ENCODE results near the gene STK11.

The STK11 gene

DNA sequence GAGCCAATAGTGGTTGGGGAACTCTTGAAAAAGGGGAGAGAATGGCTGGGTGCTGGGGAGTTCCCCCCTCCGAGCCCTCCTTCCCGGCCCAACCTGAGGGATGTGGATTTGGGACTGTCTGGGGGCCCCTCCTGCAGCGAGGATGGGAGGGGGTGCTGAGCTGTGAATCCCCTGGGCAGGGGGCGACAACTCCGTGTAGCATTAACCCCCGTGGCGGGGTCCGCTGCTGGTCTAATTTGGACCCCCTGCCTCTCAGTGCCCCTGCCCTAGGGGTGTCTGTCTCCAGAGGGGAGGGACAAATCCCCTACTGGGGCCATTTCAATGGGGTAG is 52.5 kb downstream of the STK11 start:
- POLR2A ChIA-PET: interaction anchor here (2.9 to 7.8 kb wide), 2 partner anchors 11 to 16 kb away, joined by 8 to 157 read pairs; partner anchors contain the start of gene CIRBP
- CTCF ChIA-PET: interaction anchor here (2.3 kb wide), 1 partner anchor 9 kb away, joined by 11 read pairs; no protein-coding TSS in a partner anchor
- TF ChIP-seq TARDBP (IDR thresholded peaks at IDR 0.05): no peak
- TF ChIP-seq FOXM1 (IDR thresholded peaks at IDR 0.05; ENCODE audit: borderline replicate concordance): no peak
- TF ChIP-seq ARNT (IDR thresholded peaks at IDR 0.05): no peak
- TF ChIP-seq ZNF384 (IDR thresholded peaks at IDR 0.05): no peak
- no peak for TF ChIP-seq FOXA1 (IDR thresholded peaks at IDR 0.05)
- no peak for TF ChIP-seq SP1 (IDR thresholded peaks at IDR 0.05)
- TF ChIP-seq L3MBTL2 (conservative IDR thresholded peaks at IDR 0.05): no peak
- TF ChIP-seq ELF4 (IDR thresholded peaks at IDR 0.05): no peak
- TF ChIP-seq CTBP1 (IDR thresholded peaks at IDR 0.05; ENCODE audit: borderline replicate concordance): no peak
- TF ChIP-seq NFRKB (IDR thresholded peaks at IDR 0.05): no peak
- TF ChIP-seq, protein P1, sequence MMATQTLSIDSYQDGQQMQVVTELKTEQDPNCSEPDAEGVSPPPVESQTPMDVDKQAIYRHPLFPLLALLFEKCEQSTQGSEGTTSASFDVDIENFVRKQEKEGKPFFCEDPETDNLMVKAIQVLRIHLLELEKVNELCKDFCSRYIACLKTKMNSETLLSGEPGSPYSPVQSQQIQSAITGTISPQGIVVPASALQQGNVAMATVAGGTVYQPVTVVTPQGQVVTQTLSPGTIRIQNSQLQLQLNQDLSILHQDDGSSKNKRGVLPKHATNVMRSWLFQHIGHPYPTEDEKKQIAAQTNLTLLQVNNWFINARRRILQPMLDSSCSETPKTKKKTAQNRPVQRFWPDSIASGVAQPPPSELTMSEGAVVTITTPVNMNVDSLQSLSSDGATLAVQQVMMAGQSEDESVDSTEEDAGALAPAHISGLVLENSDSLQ (IDR thresholded peaks at IDR 0.05): no peak
- TF ChIP-seq LEF1 (IDR thresholded peaks at IDR 0.05; ENCODE audit: borderline replicate concordance): no peak
- TF ChIP-seq SUZ12 (IDR thresholded peaks at IDR 0.05): no peak
- no peak for TF ChIP-seq BHLHE40 (IDR thresholded peaks at IDR 0.05; ENCODE audit: borderline replicate concordance)
- DNase-seq (ENCODE audit: extremely low spot score): no peak

DNA sequence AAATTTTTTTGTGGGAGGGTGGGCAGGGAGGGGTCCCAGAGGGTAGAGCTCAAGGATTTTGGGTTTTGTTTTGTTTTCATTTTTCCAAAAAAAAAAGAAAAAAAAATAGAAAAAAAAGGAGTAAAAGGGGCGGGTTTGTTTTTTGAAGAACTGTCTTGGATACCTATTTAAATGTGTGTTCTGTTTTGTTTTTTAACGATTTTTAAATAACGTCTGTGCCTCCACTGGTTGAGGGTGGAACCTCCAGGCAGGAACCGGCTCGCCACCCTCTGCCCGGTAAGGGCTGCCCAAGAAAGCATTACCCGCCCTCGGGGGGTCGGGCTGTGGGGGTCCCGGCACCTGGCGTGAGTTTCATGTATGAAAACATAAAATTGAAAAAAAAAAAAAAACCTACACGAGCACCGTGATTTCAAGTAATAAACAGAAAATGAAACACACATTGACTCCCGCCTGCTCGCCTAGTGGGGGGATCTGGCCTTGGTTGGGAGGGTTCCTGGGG is 53.2 kb downstream of the STK11 start:
- DNase-seq (ENCODE audit: extremely low spot score): no peak
- CTCF ChIA-PET: interaction anchor here (1.4 kb wide), 1 partner anchor 14 kb away, joined by 7 read pairs; no protein-coding TSS in a partner anchor
- TF ChIP-seq, protein P1 (IDR thresholded peaks at IDR 0.05): no peak
- TF ChIP-seq LEF1 (IDR thresholded peaks at IDR 0.05; ENCODE audit: borderline replicate concordance) (no peak), TARDBP (IDR thresholded peaks at IDR 0.05) (no peak), NFRKB (IDR thresholded peaks at IDR 0.05) (no peak), SP1 (IDR thresholded peaks at IDR 0.05) (no peak), FOXA1 (IDR thresholded peaks at IDR 0.05) (no peak), SUZ12 (IDR thresholded peaks at IDR 0.05) (no peak), CTBP1 (IDR thresholded peaks at IDR 0.05; ENCODE audit: borderline replicate concordance) (no peak), FOXK2 (IDR thresholded peaks at IDR 0.05) (no peak), FOXM1 (IDR thresholded peaks at IDR 0.05; ENCODE audit: borderline replicate concordance) (no peak)
- POLR2A ChIA-PET: interaction anchor here (2.9 to 7.8 kb wide), 3 partner anchors 10 to 15 kb away, joined by 8 to 157 read pairs (median 38); partner anchors contain the start of gene CIRBP

DNA sequence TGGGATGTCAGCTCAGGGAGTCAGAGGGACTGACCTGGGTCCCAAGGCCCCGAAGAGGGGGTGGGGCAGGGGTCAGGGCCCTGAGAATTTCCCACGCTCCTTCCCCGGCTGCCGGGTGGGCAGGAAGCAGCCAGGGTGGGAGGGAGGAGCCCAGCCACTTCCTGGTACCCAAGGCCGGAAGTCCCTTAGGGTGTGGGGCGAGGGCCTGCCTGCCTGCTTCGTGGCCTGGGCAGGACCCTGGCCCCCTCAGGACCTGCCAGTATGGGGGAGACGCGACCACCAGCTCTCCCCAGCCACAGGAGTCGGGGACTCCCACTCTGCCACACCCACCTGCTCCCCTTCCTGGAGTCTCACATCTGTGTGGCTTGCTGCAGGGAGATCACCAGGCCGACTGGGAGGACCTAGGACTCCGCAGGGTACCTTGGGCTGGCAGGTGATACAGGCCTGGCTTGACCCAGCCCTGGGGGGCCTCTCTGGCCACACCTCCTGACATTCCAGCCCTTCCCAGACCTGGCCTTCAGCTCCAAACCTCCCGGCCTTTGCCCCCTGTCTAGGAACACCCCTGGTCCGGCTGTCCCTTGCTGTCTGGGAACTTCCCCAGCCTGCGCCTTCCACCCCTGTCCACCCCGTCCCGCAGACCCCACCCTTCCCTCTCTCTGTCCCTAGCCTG is 53.8 kb downstream of the STK11 start:
- POLR2A ChIA-PET: interaction anchor here (1.9 to 3.2 kb wide), 3 partner anchors 8 to 14 kb away, joined by 6 to 38 read pairs (median 8); partner anchors contain the start of gene CIRBP
- CTCF ChIA-PET: interaction anchor here (1.4 kb wide), 1 partner anchor 15 kb away, joined by 7 read pairs; no protein-coding TSS in a partner anchor
- no peak for DNase-seq (ENCODE audit: extremely low spot score)
- no peak for TF ChIP-seq HDGF (IDR thresholded peaks at IDR 0.05; ENCODE audit: borderline replicate concordance)
- no peak for TF ChIP-seq CTBP1 (IDR thresholded peaks at IDR 0.05; ENCODE audit: borderline replicate concordance)
- no peak for TF ChIP-seq LEF1 (IDR thresholded peaks at IDR 0.05; ENCODE audit: borderline replicate concordance)
- TF ChIP-seq FOXK2 (IDR thresholded peaks at IDR 0.05): no peak
- no peak for TF ChIP-seq SP1 (IDR thresholded peaks at IDR 0.05)
- no peak for TF ChIP-seq BHLHE40 (IDR thresholded peaks at IDR 0.05; ENCODE audit: borderline replicate concordance)
- TF ChIP-seq ELF4 (IDR thresholded peaks at IDR 0.05): no peak
- no peak for TF ChIP-seq ZNF384 (IDR thresholded peaks at IDR 0.05)
- TF ChIP-seq L3MBTL2 (conservative IDR thresholded peaks at IDR 0.05): no peak
- TF ChIP-seq, protein P1 (IDR thresholded peaks at IDR 0.05): no peak
- no peak for TF ChIP-seq FOXM1 (IDR thresholded peaks at IDR 0.05; ENCODE audit: borderline replicate concordance)
- no peak for TF ChIP-seq FOXA1 (IDR thresholded peaks at IDR 0.05)
- TF ChIP-seq NFRKB (IDR thresholded peaks at IDR 0.05): no peak
- no peak for TF ChIP-seq SUZ12 (IDR thresholded peaks at IDR 0.05)
- no peak for TF ChIP-seq ARNT (IDR thresholded peaks at IDR 0.05)
- no peak for TF ChIP-seq TARDBP (IDR thresholded peaks at IDR 0.05)

DNA sequence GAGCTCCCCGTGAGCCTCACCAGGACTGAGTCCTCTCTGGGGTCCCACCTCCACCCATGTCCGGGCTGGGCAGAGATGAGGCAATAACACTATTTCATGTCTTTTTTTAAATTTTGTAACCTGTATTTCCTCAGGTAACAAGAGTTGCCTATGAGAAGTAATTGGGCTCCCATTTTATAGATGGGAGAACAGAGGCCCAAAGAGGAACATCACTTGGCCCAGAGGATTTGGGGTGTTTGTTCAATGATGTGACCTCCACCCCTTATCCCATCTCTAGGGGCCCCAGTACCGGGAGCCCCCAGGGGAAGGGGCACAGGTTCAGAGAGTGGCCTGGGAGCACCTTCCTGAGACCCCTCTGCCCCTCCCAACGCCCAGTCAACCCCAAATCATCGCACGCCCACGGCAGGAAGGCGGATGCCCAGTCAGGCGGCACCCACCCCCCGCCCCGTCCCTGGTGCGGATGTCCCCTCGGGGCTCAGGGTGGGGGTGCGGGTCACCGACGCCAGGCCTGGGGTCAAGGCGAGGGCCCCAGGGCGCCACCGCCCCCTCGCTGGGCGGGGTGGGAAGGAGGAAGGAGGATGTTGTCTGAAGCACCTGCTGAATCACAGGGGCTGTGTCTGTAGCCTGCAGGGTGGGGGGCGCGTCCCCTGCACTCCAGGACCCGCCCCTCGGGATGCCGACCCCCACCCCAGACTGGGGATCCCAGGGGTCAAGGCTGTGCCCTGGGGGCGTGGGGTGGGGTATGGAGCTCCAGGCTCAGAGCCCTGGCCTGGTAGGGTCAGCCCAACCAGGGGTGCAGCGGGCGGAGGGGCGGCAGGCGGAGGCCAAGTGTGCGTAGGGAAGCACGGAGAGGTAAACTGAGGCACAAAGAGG is 54.5 kb downstream of the STK11 start:
- DNase-seq (ENCODE audit: extremely low spot score): no peak
- CTCF ChIA-PET: interaction anchor here (1.4 kb wide), 1 partner anchor 16 kb away, joined by 7 read pairs; no protein-coding TSS in a partner anchor
- POLR2A ChIA-PET: interaction anchor here (1.1 to 3.2 kb wide), 5 partner anchors 9 to 19 kb away, joined by 5 to 38 read pairs (median 6); partner anchors contain the start of genes ATP5F1D and CIRBP
- no peak for TF ChIP-seq HDGF (IDR thresholded peaks at IDR 0.05; ENCODE audit: borderline replicate concordance)
- no peak for TF ChIP-seq SUZ12 (IDR thresholded peaks at IDR 0.05)
- TF ChIP-seq, protein P1 (IDR thresholded peaks at IDR 0.05): no peak
- no peak for TF ChIP-seq SP1 (IDR thresholded peaks at IDR 0.05)
- TF ChIP-seq FOXK2 (IDR thresholded peaks at IDR 0.05): no peak
- no peak for TF ChIP-seq L3MBTL2 (conservative IDR thresholded peaks at IDR 0.05)
- TF ChIP-seq ARNT (IDR thresholded peaks at IDR 0.05): no peak
- no peak for TF ChIP-seq NFRKB (IDR thresholded peaks at IDR 0.05)
- no peak for TF ChIP-seq ELF4 (IDR thresholded peaks at IDR 0.05)
- no peak for TF ChIP-seq CTBP1 (IDR thresholded peaks at IDR 0.05; ENCODE audit: borderline replicate concordance)
- no peak for TF ChIP-seq TARDBP (IDR thresholded peaks at IDR 0.05)
- TF ChIP-seq FOXM1 (IDR thresholded peaks at IDR 0.05; ENCODE audit: borderline replicate concordance): no peak
- TF ChIP-seq FOXA1 (IDR thresholded peaks at IDR 0.05): no peak
- TF ChIP-seq ZNF384 (IDR thresholded peaks at IDR 0.05): no peak
- no peak for TF ChIP-seq LEF1 (IDR thresholded peaks at IDR 0.05; ENCODE audit: borderline replicate concordance)
- no peak for TF ChIP-seq BHLHE40 (IDR thresholded peaks at IDR 0.05; ENCODE audit: borderline replicate concordance)

Measured in HEK293T (cell line).